COLO668 (cell line): ENCODE measurements around the gene RAB11A.
"Not testable (repeated sequence)": the region's sequence is repeated elsewhere in the genome, so short reads cannot be mapped to it uniquely, and the experiment has no call there.

Experiments
- DNase-seq: peaks from one replicate; lab custom pipeline; 2025; ENCODE audit not compliant: unreplicated experiment; lab: John Stamatoyannopoulos, UW

RAB11A gene

DNA sequence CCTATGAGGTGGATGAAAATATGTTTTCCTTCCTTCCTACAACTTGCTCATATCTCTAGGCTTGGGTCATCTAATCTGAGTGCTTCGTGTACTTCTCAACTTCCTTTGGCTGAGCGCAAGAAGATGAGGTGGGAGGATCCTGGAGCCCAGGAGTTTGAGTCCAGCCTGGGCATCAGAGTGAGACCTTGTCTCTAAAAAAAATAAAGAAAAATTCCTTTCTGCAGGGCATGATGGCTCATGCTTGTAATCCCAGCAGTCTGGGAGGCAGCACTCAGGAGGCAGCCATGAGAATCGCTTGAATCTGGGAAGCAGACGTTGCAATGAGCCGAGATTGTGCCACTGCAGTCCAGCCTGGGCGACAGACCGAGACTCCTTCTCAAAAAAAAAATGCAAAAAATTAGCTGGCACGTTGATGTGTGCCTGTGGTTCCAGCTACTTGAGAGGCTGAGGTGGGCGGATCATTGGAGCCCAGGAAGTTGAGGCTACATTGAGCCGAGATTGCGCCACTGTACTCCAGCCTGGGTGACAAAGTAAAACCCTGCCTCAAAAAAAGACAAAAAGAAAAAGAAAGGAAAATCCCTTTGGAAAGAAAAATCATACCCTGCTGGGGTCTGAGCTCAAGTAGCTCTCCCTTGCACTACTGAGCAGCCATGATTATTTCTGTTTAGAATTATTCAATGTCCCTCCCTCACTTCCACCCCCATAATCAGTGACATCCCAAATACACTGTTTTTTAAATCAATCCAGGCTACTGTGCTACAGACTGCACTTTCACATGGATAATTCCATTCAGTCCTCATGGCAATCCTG lies 28.0 kb upstream of the RAB11A start:
- no peak for DNase-seq

DNA sequence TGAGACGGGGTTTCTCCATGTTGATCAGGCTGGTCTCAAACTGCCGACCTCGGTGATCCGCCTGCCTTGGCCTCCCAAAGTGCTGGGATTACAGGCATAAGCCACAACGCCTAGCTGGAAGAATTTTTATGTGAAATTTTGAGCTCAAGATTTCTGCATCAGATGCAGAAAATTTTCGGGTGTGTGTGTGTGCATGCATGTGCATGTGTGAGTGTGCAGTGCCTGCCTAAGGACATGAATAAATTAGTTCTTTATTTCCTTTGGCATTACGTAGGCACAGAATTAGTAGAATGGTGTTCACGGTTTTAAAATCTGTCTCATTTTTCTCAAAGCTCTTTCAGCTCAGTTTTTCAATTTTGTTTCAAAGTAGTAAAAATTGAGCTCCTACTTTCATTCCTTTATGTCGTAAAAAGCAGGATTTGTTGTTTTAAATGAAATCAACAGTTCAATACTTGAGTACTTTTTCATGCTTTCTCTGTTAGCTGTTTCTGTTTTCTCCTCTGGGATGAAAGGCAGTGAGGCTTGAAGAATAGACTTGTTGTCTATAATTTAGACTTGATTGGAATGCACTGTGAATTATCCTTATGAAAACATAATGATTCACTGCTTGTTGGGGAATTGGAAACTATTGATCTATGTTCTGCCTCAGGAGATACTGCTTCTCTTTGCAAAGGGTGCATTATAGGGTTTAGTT lies 23.3 kb upstream of the RAB11A start:
- no peak for DNase-seq

DNA sequence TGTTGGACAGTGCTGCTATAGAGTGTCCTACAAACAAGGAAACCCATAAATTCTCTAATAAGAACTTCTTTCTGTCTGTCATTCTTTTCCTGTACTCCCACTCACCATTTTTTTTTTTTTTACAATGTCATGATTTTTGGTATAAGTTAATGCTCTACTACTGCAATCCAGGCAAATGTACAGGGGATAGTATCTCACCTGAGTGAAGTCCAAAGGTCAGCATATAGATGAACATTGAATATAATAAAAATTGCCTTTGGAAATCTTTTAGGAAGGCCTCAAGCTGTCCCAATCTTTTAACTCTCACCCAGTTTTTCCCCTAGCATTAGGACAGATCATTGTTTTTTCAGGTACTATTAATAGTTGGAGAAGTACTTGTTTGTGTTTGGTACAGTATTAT lies 21.3 kb upstream of the RAB11A start:
- no peak for DNase-seq

DNA sequence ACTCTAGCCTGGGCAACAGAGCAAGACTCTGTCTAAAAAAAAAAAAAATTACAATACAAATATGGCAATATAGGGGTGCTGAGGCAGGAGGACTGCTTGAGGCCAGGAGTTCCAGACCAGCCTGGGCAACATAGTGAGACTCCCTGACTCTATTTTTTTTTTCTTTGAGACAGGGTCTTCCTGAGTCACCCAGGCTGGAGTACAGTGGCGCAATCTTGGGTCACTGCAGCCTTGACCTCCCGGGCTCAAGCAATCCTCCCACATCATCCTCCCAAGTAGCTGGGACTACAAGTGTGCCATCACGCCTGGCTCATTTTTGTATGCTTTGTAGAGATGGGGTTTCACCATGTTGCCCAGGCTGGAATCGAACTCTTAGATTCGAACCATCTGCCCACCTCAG lies 17.3 kb upstream of the RAB11A start:
- DNase-seq = no peak

DNA sequence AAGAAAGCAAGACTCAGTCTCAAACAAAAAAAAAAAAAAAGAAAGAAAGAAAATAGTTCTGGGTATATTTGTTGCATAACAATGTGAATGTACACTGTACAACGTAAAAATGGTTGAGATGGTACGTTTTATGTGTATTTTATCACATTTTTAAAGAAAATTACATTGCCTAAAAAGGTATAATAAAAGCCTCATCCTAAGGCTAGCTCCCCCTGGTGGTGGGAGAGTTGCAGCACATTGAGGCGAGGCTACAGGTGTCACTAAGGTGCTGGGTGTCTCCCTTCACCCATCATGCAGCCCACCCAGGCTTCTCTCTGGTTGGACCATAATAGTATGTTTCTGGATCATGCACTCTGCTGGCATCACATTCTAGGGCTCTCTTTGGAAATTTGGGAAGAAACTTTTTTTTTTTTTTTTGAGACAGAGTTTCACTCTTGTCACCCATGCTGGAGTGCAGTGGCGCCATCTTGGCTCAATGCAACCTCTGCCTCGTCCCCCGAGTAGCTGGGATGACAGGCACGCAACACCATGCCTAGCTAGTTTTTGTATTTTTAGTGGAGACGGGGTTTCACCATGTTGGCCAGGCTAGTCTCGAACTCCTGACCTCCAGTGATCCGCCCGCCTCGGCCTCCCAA lies 12.4 kb upstream of the RAB11A start:
- peak; percentile 72 for DNase-seq

DNA sequence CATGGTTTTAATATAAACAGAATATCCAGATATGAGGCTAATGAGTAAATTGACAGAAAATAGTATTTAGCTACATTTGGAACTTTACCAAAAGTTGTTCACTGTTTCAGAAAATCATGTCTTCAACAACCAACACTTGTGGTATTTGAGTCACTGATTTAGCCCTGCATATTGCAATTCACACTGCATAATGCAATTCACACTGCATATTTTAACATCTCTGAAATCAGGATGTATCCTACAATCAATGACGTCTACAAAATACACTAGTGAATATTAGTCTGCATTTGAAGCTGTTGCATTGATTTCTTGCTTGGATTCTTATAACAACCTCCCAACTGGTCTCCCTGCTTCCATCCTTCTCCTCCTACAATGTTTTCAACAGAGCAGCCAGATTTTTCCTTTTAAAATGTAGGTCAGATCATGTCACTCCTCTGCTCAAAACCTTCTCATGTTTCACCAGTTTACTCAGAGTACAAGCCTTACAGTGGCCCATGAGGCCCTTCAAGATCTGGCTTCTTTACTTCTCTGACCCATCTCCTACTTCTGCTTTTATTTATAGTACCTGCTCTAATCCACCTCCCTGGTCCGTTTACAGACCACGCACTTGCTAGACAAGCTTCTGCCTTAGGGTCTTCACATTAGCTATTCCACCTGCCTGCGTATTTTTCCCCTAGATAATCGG lies 11.4 kb upstream of the RAB11A start:
- DNase-seq = no peak

DNA sequence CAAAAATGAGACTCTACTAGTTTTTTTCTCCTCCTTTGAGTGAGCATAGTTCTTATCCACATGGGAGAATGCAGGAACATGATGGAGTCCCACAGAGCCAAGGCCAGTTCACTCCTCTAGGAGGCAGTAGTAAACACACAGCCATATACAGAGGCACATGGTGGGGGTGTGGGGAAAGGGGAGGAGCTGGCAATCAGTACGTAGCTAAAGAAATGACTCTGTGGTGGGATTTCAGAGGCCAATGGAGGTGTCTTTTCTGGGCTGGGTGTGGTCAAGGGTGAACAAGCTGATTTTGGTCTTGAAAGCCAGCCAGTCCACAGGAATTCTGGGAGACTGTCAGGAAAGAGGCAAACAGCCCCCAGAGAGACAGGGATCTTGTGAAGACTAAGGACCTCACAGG lies 6.6 kb upstream of the RAB11A start:
- DNase-seq = peak; percentile 28

DNA sequence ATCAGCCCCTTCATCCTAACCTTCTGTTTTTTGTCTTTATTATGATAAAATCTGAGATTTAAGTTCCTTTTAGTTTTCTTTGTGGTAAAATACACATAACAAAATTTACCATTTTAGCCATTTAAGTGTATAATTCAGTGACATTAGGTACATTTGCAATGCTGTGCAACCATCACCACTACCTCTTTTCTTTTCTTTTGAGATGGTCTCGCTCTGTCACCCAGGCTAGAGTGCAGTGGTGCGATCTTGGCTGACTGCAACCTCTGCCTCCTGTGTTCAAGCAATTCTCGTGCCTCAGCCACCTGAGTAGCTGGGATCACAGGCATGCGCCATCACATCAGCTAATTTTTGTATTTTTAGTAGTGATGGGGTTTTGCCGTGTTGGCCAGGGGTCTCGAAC lies 6.2 kb upstream of the RAB11A start:
- DNase-seq = no peak

DNA sequence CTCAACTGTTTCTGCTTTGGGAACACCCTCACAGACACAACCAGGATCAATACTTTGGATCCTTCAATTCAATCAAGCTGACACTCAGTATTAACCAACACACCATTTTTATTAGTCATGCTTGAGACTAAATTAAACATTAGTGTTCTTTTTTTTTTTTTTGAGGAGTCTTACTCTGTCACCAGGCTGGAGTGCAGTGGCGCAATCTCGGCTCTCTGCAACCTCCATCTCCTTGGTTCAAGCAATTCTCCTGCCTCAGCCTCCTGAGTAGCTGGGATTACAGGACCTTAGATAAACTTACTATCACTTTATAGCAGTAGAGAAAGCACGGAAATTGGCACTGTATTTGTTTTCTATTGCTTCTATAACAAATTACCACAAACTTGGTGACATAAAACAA lies 2.0 kb upstream of the RAB11A start:
- DNase-seq = no peak

DNA sequence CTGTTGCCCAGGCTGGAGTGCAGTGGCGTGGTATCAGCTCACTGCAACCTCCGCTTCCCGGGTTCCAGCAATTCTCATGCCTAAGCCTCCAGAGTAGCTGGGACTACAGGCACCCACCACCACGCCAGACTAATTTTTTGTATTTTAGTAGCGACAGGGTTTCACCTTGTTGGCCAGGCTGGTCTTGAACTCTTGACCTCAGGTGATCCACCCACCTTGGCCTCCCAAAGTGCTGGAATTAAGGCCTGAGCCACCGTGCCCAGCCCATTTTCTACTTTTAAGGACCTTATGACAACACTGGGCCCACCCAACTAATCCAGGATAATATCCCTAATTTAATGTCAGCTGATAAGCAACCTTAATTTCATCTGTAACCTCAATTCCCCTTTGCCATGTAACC lies 1.4 kb upstream of the RAB11A start:
- DNase-seq = not testable (repeated sequence)

DNA sequence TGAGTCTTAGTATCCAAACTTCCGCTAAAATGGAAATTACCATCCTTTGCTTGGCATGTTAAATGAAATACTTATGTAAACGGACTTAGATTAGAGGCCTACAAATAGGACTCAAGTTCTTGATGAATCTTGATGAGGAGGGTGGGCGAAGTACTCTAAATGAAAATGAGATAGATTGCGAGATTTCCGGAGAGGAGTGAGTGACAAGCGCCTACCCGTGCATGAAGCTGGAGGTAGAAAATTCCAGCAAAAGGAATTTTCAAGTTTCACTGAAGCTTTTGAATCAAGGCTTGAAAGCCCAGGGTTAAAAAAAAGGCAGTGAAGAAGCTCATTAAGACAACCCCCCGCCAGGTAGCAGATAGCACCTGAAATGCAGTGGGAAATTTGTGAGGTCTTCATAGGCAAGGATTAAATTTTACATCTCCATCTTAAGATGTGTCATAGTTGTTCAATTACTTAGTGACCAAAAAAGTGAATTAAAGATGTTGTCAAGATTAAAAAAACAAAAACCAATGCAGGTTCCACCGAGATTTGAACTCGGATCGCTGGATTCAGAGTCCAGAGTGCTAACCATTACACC lies 655 bp upstream of the RAB11A start:
- no peak for DNase-seq

DNA sequence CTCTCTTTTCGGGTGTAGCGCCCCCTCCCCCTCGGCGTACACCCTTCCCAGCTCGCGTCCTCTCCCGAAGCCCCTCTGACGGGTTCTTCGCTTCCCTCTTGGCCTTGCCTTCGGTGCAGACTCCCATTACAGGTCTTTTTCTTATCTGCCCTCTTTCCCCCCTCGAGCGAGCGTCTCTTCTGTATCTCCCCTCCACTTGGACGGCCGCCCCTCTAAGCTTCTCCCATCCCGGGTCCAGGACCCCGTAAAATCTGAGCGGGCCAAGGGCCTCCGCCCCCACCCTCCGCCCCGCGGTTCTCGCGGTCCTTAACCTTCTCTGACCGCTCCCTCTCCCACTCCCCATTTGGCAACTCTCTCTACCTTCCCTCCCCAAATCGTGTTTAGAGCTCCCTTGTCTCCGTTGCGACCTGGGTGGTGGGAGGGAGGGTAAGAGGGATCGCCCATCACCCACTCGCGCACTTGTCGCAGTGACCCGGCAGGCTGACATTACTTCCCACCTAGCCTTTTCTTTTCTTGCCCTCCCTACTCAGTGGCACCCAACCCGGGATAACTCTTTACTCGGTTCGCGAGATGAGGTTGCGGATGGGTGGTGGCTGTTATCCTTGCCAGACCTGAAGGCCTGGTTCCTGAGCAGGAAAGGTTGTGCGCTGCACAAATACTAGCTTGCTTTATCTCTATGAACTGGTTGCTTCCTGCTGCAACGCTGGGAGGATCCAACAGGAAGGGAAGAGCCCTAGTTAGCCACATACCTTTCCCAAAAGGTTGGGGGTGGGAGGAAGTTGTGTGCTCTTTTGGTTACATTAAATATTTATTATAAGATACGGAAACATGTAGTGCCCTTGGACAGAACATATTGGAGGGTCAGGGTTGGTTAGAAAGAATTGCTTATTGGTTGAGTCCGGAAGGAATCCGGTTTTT lies 922 bp downstream of the RAB11A start:
- DNase-seq = peak; percentile 42

DNA sequence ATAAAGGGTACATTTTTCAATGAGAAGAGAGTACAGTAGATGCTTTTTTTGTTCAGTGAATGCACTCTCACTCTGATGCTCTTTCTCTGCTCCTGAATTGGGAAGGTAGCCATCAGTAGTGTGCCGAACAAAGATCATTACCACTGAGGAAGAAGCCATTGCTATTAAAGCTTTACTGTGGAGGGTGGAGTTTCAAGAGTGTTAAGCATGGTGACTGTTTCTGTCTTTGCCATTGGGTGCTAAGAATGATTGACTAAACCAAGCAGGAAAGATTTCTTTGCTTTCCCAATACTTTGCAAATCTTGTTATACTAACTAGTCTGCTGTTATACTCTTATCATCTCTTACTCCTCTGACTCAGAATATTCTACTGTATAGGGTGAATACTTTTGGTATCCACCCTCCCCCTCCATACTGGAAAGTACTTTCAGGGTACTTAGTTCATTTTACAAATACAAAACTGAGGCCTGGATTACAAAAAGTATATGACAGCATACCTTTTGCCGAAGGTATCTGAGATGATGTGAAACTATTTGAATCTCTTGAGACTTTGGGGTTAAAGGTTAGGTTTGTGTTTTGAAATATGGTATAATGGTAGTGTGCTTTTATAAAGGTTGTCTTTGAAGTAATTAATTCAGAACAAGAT lies 1.7 kb downstream of the RAB11A start:
- DNase-seq = no peak

DNA sequence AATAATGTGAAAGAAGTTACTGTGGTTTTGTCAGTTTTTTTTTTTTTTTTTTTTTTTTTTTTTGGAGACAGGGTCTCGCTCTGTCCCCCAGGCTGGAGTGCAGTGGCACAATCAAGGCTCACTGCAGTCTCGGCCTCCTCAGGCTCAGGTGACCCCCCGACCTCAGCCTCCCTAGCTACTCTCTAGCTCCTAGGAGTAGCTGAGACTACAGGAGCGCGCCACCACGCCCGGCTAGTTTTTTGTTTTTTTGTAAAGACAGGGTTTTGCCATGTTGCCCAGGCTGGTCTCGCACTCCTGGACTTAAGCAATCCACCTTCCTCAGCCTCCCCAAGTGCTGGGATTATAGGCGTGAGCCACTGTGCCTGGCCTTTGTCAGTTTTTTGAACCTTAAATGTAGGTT lies 2.6 kb downstream of the RAB11A start:
- not testable (repeated sequence) for DNase-seq

DNA sequence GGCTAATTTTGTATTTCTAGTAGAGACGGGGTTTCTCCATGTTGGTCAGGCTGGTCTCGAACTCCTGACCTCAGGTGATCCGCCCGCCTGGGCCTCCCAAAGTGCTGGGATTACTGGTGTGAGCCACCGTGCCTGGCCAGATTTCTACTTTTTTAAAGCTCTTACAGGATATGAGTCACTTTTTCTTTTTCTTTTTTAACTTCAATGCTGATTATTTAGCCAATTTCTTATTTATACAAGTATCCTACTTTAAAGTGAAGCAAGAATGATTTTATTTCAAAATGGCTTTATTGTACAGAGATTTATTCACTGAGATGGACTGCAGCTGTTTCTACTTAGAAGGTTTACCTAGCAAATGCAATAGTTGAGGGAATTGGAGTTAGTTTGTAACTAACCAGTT lies 3.3 kb downstream of the RAB11A start:
- DNase-seq = not testable (repeated sequence)

DNA sequence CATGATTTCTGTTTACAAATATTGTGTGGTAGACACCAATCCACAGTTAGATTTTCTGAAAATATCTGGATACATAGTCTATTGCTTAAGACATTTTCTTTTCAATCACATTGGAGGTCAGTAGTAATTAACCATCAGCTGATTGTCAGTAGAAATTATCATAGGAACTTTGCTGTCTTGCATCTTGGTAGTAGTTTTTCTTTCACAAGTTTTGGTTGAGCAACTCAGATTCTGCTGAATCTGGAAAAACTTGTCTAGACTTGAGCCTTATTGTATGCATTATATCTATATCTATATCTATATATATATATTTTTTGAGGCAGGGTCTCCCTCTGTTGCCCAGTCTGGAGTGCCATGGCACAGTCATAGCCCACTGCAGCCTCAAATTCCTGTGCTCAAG lies 4.0 kb downstream of the RAB11A start:
- no peak for DNase-seq

DNA sequence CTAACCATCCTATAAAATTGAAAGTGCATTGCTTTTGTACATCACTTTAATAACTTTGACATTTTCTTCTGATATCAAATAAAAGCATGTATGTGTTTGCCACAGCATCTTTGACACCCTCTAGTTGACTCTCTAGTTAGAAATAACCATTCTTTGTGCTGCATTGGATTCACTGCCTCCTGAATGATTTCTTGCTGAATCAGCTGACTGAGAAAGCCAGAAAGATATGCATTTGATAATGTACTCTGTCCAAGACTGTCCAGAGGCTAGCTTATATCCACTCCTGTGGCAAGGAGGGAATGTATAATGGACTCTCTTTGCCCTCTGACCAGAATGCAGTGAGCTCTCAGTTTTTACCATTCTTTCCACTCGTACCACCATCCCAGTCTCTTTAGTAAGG lies 6.2 kb downstream of the RAB11A start:
- no peak for DNase-seq

DNA sequence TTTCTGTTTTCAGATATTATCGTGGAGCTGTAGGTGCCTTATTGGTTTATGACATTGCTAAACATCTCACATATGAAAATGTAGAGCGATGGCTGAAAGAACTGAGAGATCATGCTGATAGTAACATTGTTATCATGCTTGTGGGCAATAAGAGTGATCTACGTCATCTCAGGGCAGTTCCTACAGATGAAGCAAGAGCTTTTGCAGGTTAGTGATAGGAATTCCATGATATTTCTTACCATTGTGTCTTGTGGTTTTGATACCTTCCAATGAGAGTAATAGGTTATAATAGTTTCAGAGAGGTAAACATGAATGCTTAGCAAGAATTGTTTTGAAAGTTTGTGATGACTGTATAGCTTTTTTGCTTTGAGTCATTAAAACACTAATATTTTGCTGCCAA lies 8.5 kb downstream of the RAB11A start:
- no peak for DNase-seq

DNA sequence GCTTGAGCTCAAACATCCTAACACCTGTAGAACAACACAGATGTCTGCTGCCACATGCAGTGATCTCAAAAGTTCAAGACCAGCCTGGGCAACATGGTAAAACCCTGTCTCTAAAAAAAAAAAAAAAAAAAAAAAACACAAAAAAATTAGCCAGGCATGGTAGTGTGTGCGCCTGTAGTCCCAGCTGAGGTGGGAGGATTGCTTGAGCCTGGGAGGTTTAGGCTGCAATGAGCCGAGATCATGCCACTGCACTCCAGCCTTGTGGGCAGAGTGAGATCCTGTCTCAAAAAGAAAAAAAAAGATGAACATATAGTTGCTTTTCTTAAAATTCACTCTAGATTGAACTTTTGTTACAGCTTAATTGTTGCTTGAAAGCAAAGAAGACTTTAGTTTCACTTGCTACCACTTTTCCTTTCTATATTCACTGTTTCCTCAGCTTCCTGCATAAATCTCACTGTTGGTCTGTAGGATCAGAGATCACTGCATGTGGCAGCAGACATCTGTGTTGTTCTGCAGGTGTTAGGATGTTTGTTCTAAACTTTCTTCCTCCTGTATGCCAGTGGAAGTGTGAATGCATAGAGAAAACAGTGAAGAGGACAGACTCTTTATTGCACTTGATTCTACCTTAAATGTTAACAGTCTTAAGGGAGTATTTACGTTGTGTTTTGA lies 12.6 kb downstream of the RAB11A start:
- DNase-seq = no peak
